K562 (cell line): ENCODE data around the gene TXNIP. TPM values are rescaled to one million over a fixed set of nuclear protein-coding genes. Genes with fewer than 3 reads are reported as not detected.

Experiments used
- ARID3A ChIP-seq: IDR thresholded peaks from 2 replicates; pipeline ENCODE4 v1.6.1; 2012; ENCODE audit warnings: low read depth, low read length, improper control_type of control experiment, borderline replicate concordance
- BMI1 ChIP-seq: fragments of 150-350 bp; IDR thresholded peaks from 2 replicates; pipeline ENCODE4 v1.6.1; 2014; ENCODE audit warnings: low read length
- BRD9 ChIP-seq: fragments of 450-650 bp; IDR thresholded peaks from 2 replicates; pipeline ENCODE4 v1.6.1; 2018; ENCODE audit warnings: low read depth; ENCODE audit not compliant: partially characterized antibody
- ELK1 ChIP-seq: sonication (generic); formaldehyde crosslinking; IDR thresholded peaks from 2 replicates; pipeline ENCODE4 v1.8.1; 2022; ENCODE audit warnings: missing genetic modification reagents
- LARP7 ChIP-seq: fragments of 450-650 bp; IDR thresholded peaks from 2 replicates; pipeline ENCODE4 v1.6.1; 2016
- MAX ChIP-seq: sonication (generic); formaldehyde crosslinking; IDR thresholded peaks from 2 replicates; pipeline ENCODE4 v1.9.0; 2022; ENCODE audit warnings: mild to moderate bottlenecking, missing genetic modification reagents
- MYC ChIP-seq, 2 experiments: fragments of 250-450 bp in 1 of 2; sonication (Bioruptor Pico) in 1 of 2; IDR thresholded peaks; 2 replicates each; pipeline versions ENCODE4 v1.5.1 to v1.6.1; 2012 to 2021; ENCODE audit warnings: low read depth in 2 of 2, borderline replicate concordance in 1 of 2, improper control_type of control experiment in 1 of 2, low read length in 1 of 2, mild to moderate bottlenecking in 1 of 2, moderate library complexity in 1 of 2
- OTX1 ChIP-seq: fragments of 450-650 bp; formaldehyde crosslinking; IDR thresholded peaks from 2 replicates; pipeline ENCODE4 v1.4.0; 2022; ENCODE audit warnings: mild to moderate bottlenecking
- PML ChIP-seq: IDR thresholded peaks from 2 replicates; pipeline ENCODE4 v1.6.1; 2012; ENCODE audit warnings: low read length, inconsistent platforms
- POLR2B ChIP-seq: fragments of 450-650 bp; IDR thresholded peaks from 2 replicates; pipeline ENCODE4 v1.6.1; 2018; ENCODE audit warnings: low read depth; ENCODE audit not compliant: partially characterized antibody
- RAD21 ChIP-seq, 2 experiments: fragments of 250-450 bp in 1 of 2; fragments of 450-650 bp in 1 of 2; sonication (Bioruptor Pico) in 1 of 2; formaldehyde crosslinking in 1 of 2; IDR thresholded peaks in 1 of 2; conservative IDR thresholded peaks in 1 of 2; 2 replicates each; pipeline versions ENCODE4 v1.4.0 to v1.8.0; 2020 to 2022; ENCODE audit warnings: mild to moderate bottlenecking in 2 of 2, moderate library complexity in 1 of 2
- SUPT5H ChIP-seq: fragments of 450-650 bp; IDR thresholded peaks from 2 replicates; pipeline ENCODE4 v1.6.1; 2016
- TAF9B ChIP-seq: fragments of 450-650 bp; IDR thresholded peaks from 2 replicates; pipeline ENCODE4 v1.6.1; 2018; ENCODE audit warnings: mild to moderate bottlenecking; ENCODE audit not compliant: partially characterized antibody
- TBL1XR1 ChIP-seq, 2 experiments: IDR thresholded peaks; 2 replicates each; pipeline ENCODE4 v1.6.1; 2012; ENCODE audit warnings: improper control_type of control experiment in 2 of 2, low read length in 2 of 2, mild to moderate bottlenecking in 1 of 2
- TGIF2 ChIP-seq: sonication (generic); formaldehyde crosslinking; IDR thresholded peaks from 2 replicates; pipeline ENCODE4 v1.8.1; 2022; ENCODE audit warnings: mild to moderate bottlenecking, missing genetic modification reagents, moderate library complexity
- THAP7 ChIP-seq: fragments of 250-450 bp; sonication (Bioruptor Pico); IDR thresholded peaks from 2 replicates; pipeline ENCODE4 v1.5.0; 2021
- YBX1 ChIP-seq: fragments of 450-650 bp; IDR thresholded peaks from 2 replicates; pipeline ENCODE4 v1.7.1; 2016; ENCODE audit warnings: mild to moderate bottlenecking
- polyA plus RNA-seq, 8 experiments: library from polyadenylated mRNA; depleted of rRNA in 4 of 8; stranded (reverse) in 5 of 8; unstranded in 3 of 8; fragments of >200 nt; fragmentation: Nextera tagmentation in 2 of 8; fragmentation: Illumina TruSeq in 1 of 8; extraction: Ambion mirVana in 2 of 8; extraction: Trizol in 1 of 8; gene quantifications; 2 replicates each; pipeline versions ENCODE4 v1.2.1 to v1.2.3, GENCODE V29; 2011 to 2014; ENCODE audit warnings: inconsistent platforms in 1 of 8, missing spikeins in 1 of 8
- total RNA-seq, 7 experiments: library from RNA; depleted of rRNA in 6 of 7; stranded (reverse); fragments of >200 nt in 6 of 7; fragmentation: Illumina TruSeq in 2 of 7; extraction: Trizol in 2 of 7; gene quantifications; 2 replicates each; pipeline versions ENCODE4 v1.2.1 to v1.2.3, GENCODE V29; 2011 to 2021; ENCODE audit warnings: low replicate concordance in 1 of 7

The TXNIP gene
- total and polyA plus RNA-seq, 9 of the 15 experiments (the other 6 are each of a cell fraction or from before 2014, with no cell fraction given), result 120 to 499 (median 257) TPM

GRCh38 chr1:146012703-146013558 is 16.6 kb upstream of the TXNIP start (continued):
- peak; percentile 92; the same call in 1 of the 2 replicates for TF ChIP-seq ARID3A
- no peak for TF ChIP-seq TAF9B
- no peak for TF ChIP-seq SUPT5H
- TF ChIP-seq ELK1 (CRISPR knock-in tag), result no peak
- no peak for TF ChIP-seq YBX1
- peak; percentile 98 for TF ChIP-seq RAD21 (CRISPR knock-in tag; conservative IDR thresholded peaks at IDR 0.05 in 1 of 2, IDR thresholded peaks at IDR 0.05 in 1 of 2)
- no peak for TF ChIP-seq TGIF2 (CRISPR knock-in tag)
- no peak for TF ChIP-seq LARP7
- TF ChIP-seq OTX1 (CRISPR knock-in tag), result no peak
- TF ChIP-seq PML, result no peak
- TF ChIP-seq BMI1, result no peak
- TF ChIP-seq MYC (IDR thresholded peaks at IDR 0.05; ENCODE audit: low read depth, low read length), result peak; percentile 41; the same call in 1 of the 2 replicates
- no peak for TF ChIP-seq MYC (CRISPR knock-in tag; IDR thresholded peaks at IDR 0.05; ENCODE audit: borderline replicate concordance, low read depth)
- no peak for TF ChIP-seq POLR2B
- TF ChIP-seq TBL1XR1 (IDR thresholded peaks at IDR 0.05; ENCODE audit: low read length in 2 of 2), result 0 out of 4 replicates have a peak, but pooled peaks of 1 of the 2 experiments have one; percentile 13
- peak; percentile 69 for TF ChIP-seq BRD9
- no peak for TF ChIP-seq THAP7 (CRISPR knock-in tag)
- no peak for TF ChIP-seq MAX
